ENCODE measurements around the gene GNA12. TPM values are rescaled to one million over a fixed set of nuclear protein-coding genes. Genes with fewer than 3 reads are reported as not detected.
A peak's percentile ranks its signal among the peaks of the same experiment; 100 is the strongest.

The GNA12 gene
- total RNA-seq, 1 experiment from 2014 or later: 63.8 TPM

- no peaks in the 10 kb centered on the region for H3K36me3 Mint-ChIP-seq (ENCODE audit: insufficient read depth, unreplicated experiment)
- H3K27me3 ChIP-seq (replicated peaks; ENCODE audit: control insufficient read depth, insufficient read depth, low read length): no peaks in the 10 kb centered on the region
- intact Hi-C loops (cut with micrococcal nuclease; ENCODE audit: unreplicated experiment): loop anchor here (2.0 kb wide), 1 partner anchor 436 kb away; the partner anchor contains the start of gene SDK1
These were observed 20.3 kb upstream of the GNA12 start for GRCh38 chr7:2864204-2864985.

GRCh38 chr7:2863461-2864066 is 19.5 kb upstream of the GNA12 start:
- no peak overlapping the region for H3K4me3 ChIP-seq (ENCODE audit: low read depth, low read length)
- no peak for DNase-seq

More at GRCh38 chr7:2864204-2864985, 20.3 kb upstream of the GNA12 start:
- DNase-seq: no peak
- H3K4me1 ChIP-seq: peaks cover 7% of the 10 kb centered on the region; the same call in 1 of the 2 replicates
- Mint-ChIP-seq H3K27me3 (ENCODE audit: insufficient read depth, unreplicated experiment) (no peaks in the 10 kb centered on the region), H3K4me1 (ENCODE audit: low read depth, unreplicated experiment) (no peaks in the 10 kb centered on the region), H3K9me3 (ENCODE audit: unreplicated experiment) (no peaks in the 10 kb centered on the region), H3K27ac (ENCODE audit: unreplicated experiment) (peak overlapping the region; percentile 82), H3K4me3 (ENCODE audit: unreplicated experiment) (no peak overlapping the region)
- H3K4me3 ChIP-seq (ENCODE audit: low read depth, low read length): no peak overlapping the region
- no peak for TF ChIP-seq CTCF (IDR thresholded peaks at IDR 0.05; ENCODE audit: insufficient read depth in 1 of 2, low read depth in 1 of 2, low read length in 1 of 2, severe bottlenecking in 1 of 2, unreplicated experiment in 1 of 2)
- no peaks in the 10 kb centered on the region for H3K9me3 ChIP-seq
- POLR2A ChIA-PET: no interaction called here
- CTCF ChIA-PET: no interaction called here
- no peaks in the 10 kb centered on the region for H3K36me3 ChIP-seq (ENCODE audit: control insufficient read depth, insufficient read depth, low read length)
- no TSS peak for BruUV-seq (replicated peaks)

More at GRCh38 chr7:2863461-2864066, 19.5 kb upstream of the GNA12 start:
- H3K4me1 ChIP-seq: peaks cover 7% of the 10 kb centered on the region; the same call in 1 of the 2 replicates
- H3K9me3 ChIP-seq: no peaks in the 10 kb centered on the region
- no TSS peak for BruUV-seq (replicated peaks)
- Mint-ChIP-seq H3K4me3 (ENCODE audit: unreplicated experiment) (no peak overlapping the region), H3K9me3 (ENCODE audit: unreplicated experiment) (no peaks in the 10 kb centered on the region), H3K4me1 (ENCODE audit: low read depth, unreplicated experiment) (no peaks in the 10 kb centered on the region), H3K27me3 (ENCODE audit: insufficient read depth, unreplicated experiment) (no peaks in the 10 kb centered on the region), H3K27ac (ENCODE audit: unreplicated experiment) (peak overlapping the region; percentile 82), H3K36me3 (ENCODE audit: insufficient read depth, unreplicated experiment) (no peaks in the 10 kb centered on the region)
- TF ChIP-seq CTCF (IDR thresholded peaks at IDR 0.05; ENCODE audit: insufficient read depth in 1 of 2, low read depth in 1 of 2, low read length in 1 of 2, severe bottlenecking in 1 of 2, unreplicated experiment in 1 of 2): no peak
- POLR2A ChIA-PET: no interaction called here
- intact Hi-C loops (cut with micrococcal nuclease; ENCODE audit: unreplicated experiment): loop anchor here (2.0 kb wide), 1 partner anchor 437 kb away; the partner anchor contains the start of gene SDK1
- no peaks in the 10 kb centered on the region for H3K36me3 ChIP-seq (ENCODE audit: control insufficient read depth, insufficient read depth, low read length)
- no peaks in the 10 kb centered on the region for H3K27me3 ChIP-seq (replicated peaks; ENCODE audit: control insufficient read depth, insufficient read depth, low read length)
- CTCF ChIA-PET: no interaction called here
